ENCODE measurements around the gene KCNQ2. TPM values are rescaled to one million over a fixed set of nuclear protein-coding genes. Genes with fewer than 3 reads are reported as not detected.

Gene KCNQ2
- total RNA-seq, 1 experiment from 2014 or later: not detected

DNA sequence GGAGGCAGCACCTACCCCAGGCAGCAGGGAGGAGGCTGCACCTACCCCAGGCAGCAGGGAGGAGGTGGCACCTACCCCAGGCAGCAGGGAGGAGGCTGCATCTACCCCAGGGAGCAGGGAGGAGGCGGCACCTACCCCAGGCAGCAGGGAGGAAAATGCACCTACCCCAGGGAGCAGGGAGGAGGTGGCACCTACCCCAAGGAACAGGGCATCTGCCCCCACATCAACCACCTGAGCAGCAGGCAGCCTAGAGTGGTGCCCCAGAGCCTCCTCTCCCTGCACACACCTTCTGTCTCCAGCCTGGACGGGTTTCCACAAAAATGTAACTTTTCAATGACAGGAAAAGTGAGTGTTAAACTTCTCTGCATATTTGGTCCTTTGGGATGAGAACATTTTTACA lies 10.2 kb downstream of the KCNQ2 start:
- Histone ChIP-seq H3K4me1 (replicated peaks; ENCODE audit: insufficient read depth) (peaks cover 10% of the 10 kb centered on the region), H3F3A (ENCODE audit: insufficient read depth, low read depth) (peaks cover 6% of the 10 kb centered on the region; the same call in 1 of the 2 replicates), H3K9me3 (ENCODE audit: insufficient read depth, low read depth) (no peaks in the 10 kb centered on the region), H3K79me2 (ENCODE audit: low read depth) (no peaks in the 10 kb centered on the region), H3K27ac (no peak overlapping the region), H3K27me3 (ENCODE audit: insufficient read depth, low read depth) (peaks cover 71% of the 10 kb centered on the region), H3K36me3 (ENCODE audit: low read depth) (no peaks in the 10 kb centered on the region), H3K9me2 (ENCODE audit: insufficient read depth) (no peaks in the 10 kb centered on the region), H2AFZ (no peak overlapping the region), H3K4me2 (no peak overlapping the region), H4K20me1 (ENCODE audit: insufficient read depth) (0 out of 2 replicates have a peak, but pooled peaks cover 6% of the 10 kb centered on the region), H3K4me3 (no peak overlapping the region)
- intact Hi-C loops (cut with micrococcal nuclease; ENCODE audit: unreplicated experiment): no loop called here
- POLR2A ChIA-PET (ENCODE audit: unreplicated experiment): no interaction called here
- TF ChIP-seq, protein P1, sequence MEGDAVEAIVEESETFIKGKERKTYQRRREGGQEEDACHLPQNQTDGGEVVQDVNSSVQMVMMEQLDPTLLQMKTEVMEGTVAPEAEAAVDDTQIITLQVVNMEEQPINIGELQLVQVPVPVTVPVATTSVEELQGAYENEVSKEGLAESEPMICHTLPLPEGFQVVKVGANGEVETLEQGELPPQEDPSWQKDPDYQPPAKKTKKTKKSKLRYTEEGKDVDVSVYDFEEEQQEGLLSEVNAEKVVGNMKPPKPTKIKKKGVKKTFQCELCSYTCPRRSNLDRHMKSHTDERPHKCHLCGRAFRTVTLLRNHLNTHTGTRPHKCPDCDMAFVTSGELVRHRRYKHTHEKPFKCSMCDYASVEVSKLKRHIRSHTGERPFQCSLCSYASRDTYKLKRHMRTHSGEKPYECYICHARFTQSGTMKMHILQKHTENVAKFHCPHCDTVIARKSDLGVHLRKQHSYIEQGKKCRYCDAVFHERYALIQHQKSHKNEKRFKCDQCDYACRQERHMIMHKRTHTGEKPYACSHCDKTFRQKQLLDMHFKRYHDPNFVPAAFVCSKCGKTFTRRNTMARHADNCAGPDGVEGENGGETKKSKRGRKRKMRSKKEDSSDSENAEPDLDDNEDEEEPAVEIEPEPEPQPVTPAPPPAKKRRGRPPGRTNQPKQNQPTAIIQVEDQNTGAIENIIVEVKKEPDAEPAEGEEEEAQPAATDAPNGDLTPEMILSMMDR (conservative IDR thresholded peaks at IDR 0.05): no peak
- TF ChIP-seq EZH2 (IDR thresholded peaks at IDR 0.05; ENCODE audit: low read depth): no peak
- BruUV-seq (replicated peaks): no TSS peak
- CTCF ChIA-PET: no interaction called here
- DNase-seq: no peak

DNA sequence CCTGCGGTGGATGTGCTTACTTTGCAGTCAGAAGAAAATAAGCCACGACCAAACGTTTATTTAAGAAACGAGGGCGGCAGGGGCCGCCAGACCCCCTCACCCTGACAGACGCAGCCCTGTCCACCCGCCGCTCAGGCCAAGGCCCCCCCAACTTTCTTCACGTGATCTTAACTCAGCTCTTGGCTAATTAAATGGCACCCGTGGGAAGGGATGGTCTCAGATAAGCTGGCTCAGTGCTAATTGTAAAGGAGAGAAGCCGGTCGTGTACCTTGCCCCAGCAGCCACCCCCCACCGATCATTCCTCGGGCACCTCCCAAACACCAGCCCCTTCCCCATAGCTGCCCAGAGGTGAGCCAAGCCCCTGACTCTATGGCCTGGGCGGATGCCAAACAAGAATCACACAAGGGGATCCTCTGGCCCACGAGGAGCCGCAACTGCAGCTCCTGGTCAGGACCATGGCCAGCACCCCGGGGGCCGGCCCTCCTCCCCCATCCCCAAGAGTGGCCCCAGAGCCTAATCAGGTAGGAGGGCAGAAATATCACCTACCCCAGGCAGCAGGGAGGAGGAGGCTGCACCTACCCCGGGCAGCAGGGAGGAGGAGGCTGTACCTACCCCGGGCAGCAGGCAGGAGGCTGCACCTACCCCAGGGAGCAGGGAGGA lies 11.2 kb downstream of the KCNQ2 start:
- Histone ChIP-seq H3K4me2 (no peak overlapping the region), H2AFZ (no peak overlapping the region), H3K27ac (no peak overlapping the region), H3K4me1 (replicated peaks; ENCODE audit: insufficient read depth) (peaks cover 12% of the 10 kb centered on the region), H3K9me3 (ENCODE audit: insufficient read depth, low read depth) (no peaks in the 10 kb centered on the region), H3K27me3 (ENCODE audit: insufficient read depth, low read depth) (peaks cover 68% of the 10 kb centered on the region), H3K79me2 (ENCODE audit: low read depth) (no peaks in the 10 kb centered on the region), H4K20me1 (ENCODE audit: insufficient read depth) (0 out of 2 replicates have a peak, but pooled peaks cover 6% of the 10 kb centered on the region), H3K4me3 (no peak overlapping the region), H3F3A (ENCODE audit: insufficient read depth, low read depth) (peaks cover 6% of the 10 kb centered on the region; the same call in 1 of the 2 replicates), H3K36me3 (ENCODE audit: low read depth) (no peaks in the 10 kb centered on the region), H3K9me2 (ENCODE audit: insufficient read depth) (no peaks in the 10 kb centered on the region)
- DNase-seq: peak in 1 of 2 experiments; percentile 44
- ChIA-PET CTCF (no interaction called here), POLR2A (ENCODE audit: unreplicated experiment) (interaction anchor here (0.5 kb wide), 1 partner anchor 19 kb away, joined by 4 read pairs; no protein-coding TSS in a partner anchor)
- BruUV-seq (replicated peaks): no TSS peak
- intact Hi-C loops (cut with micrococcal nuclease; ENCODE audit: unreplicated experiment): no loop called here
- no peak for TF ChIP-seq EZH2 (IDR thresholded peaks at IDR 0.05; ENCODE audit: low read depth)
- TF ChIP-seq, protein P1 (conservative IDR thresholded peaks at IDR 0.05): no peak

DNA sequence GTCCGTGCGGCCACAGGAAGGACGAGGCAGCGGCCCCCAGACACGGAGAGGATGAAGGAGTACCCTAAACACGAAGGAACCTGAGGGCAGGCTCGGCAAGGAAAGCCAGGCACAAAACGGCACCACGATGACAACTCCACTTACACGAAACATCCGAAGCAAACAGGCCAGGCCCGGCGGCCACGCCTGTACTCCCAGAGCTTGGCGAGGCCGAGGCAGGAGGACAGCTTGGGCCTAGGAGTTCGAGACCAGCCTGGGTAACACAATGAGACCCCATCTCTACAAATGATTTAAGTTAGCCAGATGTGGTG lies 13.4 kb downstream of the KCNQ2 start:
- Histone ChIP-seq H3K4me2 (no peak overlapping the region), H2AFZ (no peak overlapping the region), H3K79me2 (ENCODE audit: low read depth) (no peaks in the 10 kb centered on the region), H3K9me3 (ENCODE audit: insufficient read depth, low read depth) (no peaks in the 10 kb centered on the region), H3F3A (ENCODE audit: insufficient read depth, low read depth) (peaks cover 6% of the 10 kb centered on the region; the same call in 1 of the 2 replicates), H4K20me1 (ENCODE audit: insufficient read depth) (no peaks in the 10 kb centered on the region), H3K27me3 (ENCODE audit: insufficient read depth, low read depth) (peaks cover 62% of the 10 kb centered on the region), H3K9me2 (ENCODE audit: insufficient read depth) (no peaks in the 10 kb centered on the region), H3K4me1 (replicated peaks; ENCODE audit: insufficient read depth) (peaks cover 12% of the 10 kb centered on the region), H3K36me3 (ENCODE audit: low read depth) (no peaks in the 10 kb centered on the region), H3K27ac (no peak overlapping the region), H3K4me3 (no peak overlapping the region)
- no TSS peak for BruUV-seq (replicated peaks)
- ChIA-PET POLR2A (ENCODE audit: unreplicated experiment) (no interaction called here), CTCF (no interaction called here)
- intact Hi-C loops (cut with micrococcal nuclease; ENCODE audit: unreplicated experiment): no loop called here
- TF ChIP-seq, protein P1 (conservative IDR thresholded peaks at IDR 0.05): no peak
- TF ChIP-seq EZH2 (IDR thresholded peaks at IDR 0.05; ENCODE audit: low read depth): no peak
- no peak for DNase-seq
